GM12875 (cell line): ENCODE data around the gene TRIM66.

Experiments used
- H3K4me3 ChIP-seq: one replicate; pipeline ENCODE4 v1.5.1; 2011; ENCODE audit warnings: low read depth, low read length, control low read depth
- TF ChIP-seq, protein P1 (sequence below): IDR thresholded peaks from 2 replicates; pipeline ENCODE4 v1.5.1; 2011; ENCODE audit warnings: low read depth, mild to moderate bottlenecking, control low read depth, inconsistent platforms, low read length, moderate library complexity, borderline replicate concordance; ENCODE audit not compliant: insufficient read depth

Gene TRIM66

DNA sequence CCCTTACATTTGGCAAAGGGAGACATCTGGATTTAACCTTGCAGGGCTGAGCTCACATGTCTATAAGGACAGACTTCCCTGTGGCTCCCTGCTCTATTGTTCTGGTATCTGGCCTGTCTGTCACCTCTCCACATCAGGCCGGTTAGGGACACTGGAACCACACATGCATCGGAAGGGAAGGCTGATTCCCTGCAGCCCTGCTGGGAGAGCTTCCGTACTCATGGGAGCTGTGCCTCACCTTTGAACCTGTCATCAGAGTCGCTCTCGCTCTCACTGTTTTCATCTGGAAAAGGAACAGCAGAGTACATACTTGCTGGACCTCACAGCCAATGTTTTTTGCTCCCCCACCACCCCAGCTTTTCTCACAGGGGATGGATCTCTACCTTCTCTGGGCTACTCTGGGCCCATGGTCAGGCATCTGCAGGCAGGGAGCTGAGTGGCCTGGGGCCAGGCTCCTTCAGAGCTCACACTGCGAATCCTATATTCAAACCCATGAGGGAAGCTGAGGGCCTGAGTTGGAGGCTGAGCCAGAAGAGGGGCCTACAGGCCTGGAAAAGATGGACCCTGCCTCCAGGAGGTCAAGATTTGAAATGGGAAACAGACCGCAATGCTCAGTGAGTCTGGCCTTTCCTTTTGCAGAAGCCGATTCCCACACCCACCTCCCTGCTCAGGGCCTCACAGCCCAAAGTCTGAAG, 31.4 kb upstream of the TRIM66 start:
- H3K4me3 ChIP-seq: no peak overlapping the region
- TF ChIP-seq, protein P1, sequence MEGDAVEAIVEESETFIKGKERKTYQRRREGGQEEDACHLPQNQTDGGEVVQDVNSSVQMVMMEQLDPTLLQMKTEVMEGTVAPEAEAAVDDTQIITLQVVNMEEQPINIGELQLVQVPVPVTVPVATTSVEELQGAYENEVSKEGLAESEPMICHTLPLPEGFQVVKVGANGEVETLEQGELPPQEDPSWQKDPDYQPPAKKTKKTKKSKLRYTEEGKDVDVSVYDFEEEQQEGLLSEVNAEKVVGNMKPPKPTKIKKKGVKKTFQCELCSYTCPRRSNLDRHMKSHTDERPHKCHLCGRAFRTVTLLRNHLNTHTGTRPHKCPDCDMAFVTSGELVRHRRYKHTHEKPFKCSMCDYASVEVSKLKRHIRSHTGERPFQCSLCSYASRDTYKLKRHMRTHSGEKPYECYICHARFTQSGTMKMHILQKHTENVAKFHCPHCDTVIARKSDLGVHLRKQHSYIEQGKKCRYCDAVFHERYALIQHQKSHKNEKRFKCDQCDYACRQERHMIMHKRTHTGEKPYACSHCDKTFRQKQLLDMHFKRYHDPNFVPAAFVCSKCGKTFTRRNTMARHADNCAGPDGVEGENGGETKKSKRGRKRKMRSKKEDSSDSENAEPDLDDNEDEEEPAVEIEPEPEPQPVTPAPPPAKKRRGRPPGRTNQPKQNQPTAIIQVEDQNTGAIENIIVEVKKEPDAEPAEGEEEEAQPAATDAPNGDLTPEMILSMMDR: no peak

GRCh38 chr11:8712506-8712905, 30.0 kb upstream of the TRIM66 start:
- TF ChIP-seq, protein P1: no peak
- no peak overlapping the region for H3K4me3 ChIP-seq

DNA sequence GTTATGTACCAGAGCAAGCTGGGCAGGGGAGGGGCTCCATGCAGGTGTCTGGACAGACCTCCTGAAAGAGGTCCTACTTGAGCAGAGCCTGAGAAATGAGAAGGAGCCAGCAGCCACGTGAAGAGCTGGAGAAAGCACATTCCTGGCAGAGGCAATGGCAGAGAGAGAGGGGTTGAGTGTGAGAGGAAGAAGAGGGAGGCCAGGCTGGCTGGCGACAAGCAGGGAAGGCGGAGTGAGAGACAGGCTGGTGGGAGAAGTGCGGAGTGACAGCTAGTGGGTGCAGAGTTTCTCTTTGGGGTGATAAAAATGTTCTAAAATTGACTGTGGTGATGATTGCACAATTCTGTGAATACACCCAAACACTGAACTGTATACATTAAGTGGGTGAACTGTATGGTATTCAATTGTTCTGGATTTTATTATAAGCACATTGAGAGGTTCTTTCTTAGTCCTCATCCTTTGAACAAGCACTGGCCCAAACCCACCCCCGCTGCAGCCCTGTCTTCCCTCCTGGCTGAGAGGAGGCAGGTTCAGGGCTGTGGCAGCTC, 29.5 kb upstream of the TRIM66 start:
- no peak overlapping the region for H3K4me3 ChIP-seq
- TF ChIP-seq, protein P1: no peak

GRCh38 chr11:8709777-8710176, 27.3 kb upstream of the TRIM66 start:
- TF ChIP-seq, protein P1: no peak

DNA sequence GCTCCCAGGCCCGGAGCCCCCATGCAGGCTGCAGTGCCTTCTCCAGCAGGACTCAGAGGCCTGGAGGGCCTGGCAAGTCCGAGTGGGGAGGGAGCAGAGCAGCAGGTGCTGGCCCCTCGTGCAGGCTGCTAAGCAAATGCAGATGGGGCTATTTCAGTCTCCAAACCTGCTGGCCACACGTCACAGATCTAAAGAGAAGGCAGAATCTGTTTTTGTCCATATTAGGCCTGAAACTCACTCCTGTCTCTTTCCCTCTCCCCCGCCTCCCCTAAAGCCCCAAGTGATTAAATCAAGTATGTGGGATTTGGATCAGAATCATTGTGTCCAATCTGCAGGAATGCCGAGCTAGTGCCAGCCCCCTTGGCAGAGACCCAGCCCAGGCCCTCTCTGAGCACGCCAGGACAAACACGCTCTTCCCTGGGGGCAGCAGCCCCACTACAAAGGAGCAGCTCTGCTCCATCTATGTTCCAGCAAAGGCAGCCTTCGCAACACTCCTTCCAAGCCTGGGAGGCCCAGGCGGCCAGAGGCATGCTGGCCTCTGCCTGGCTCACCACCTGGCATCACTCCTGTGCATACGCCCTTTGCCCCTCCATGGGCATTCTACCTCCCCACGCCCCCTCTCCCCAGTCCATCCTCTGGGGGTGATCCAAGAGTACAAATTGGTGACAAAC, 26.7 kb upstream of the TRIM66 start:
- H3K4me3 ChIP-seq: no peak overlapping the region
- TF ChIP-seq, protein P1: no peak

More at GRCh38 chr11:8709777-8710176, 27.3 kb upstream of the TRIM66 start:
- H3K4me3 ChIP-seq: no peak overlapping the region

DNA sequence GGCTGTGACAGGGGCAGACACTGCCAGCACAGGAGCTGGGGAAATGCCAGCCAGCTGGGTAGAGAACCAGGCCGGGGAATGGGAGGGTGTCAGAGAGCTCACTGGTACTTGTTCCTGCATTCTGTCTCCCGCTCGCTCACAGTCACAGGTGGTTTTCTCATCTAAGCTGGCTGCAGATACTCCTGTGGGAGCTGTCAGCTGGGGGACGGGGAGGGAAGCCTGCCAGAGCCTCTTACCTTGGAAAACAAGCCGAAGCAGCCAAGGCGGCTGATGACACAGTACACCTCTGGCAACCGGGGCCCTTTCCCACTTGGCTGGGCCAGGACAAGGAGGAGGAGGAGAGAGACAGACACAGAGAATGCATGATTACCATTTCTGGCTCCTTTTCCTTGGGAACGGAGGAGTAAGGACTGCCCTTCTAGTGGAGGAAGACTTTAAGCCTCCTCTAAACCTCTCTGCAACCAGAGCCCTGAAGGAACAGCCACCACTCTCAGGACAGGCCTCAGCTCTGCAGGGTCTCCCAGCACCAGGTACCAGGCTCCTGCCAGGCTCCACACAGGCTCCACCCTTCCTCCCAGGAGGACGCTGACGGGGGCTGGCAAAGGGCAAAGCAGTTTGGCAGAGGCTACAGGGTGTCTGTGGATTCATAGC, 25.2 kb upstream of the TRIM66 start:
- H3K4me3 ChIP-seq: no peak overlapping the region
- TF ChIP-seq, protein P1: no peak
